ENCODE data around the gene RGS12.

The RGS12 gene, protein sequence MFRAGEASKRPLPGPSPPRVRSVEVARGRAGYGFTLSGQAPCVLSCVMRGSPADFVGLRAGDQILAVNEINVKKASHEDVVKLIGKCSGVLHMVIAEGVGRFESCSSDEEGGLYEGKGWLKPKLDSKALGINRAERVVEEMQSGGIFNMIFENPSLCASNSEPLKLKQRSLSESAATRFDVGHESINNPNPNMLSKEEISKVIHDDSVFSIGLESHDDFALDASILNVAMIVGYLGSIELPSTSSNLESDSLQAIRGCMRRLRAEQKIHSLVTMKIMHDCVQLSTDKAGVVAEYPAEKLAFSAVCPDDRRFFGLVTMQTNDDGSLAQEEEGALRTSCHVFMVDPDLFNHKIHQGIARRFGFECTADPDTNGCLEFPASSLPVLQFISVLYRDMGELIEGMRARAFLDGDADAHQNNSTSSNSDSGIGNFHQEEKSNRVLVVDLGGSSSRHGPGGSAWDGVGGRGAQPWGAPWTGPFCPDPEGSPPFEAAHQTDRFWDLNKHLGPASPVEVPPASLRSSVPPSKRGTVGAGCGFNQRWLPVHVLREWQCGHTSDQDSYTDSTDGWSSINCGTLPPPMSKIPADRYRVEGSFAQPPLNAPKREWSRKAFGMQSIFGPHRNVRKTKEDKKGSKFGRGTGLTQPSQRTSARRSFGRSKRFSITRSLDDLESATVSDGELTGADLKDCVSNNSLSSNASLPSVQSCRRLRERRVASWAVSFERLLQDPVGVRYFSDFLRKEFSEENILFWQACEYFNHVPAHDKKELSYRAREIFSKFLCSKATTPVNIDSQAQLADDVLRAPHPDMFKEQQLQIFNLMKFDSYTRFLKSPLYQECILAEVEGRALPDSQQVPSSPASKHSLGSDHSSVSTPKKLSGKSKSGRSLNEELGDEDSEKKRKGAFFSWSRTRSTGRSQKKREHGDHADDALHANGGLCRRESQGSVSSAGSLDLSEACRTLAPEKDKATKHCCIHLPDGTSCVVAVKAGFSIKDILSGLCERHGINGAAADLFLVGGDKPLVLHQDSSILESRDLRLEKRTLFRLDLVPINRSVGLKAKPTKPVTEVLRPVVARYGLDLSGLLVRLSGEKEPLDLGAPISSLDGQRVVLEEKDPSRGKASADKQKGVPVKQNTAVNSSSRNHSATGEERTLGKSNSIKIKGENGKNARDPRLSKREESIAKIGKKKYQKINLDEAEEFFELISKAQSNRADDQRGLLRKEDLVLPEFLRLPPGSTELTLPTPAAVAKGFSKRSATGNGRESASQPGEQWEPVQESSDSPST (N-terminal part only)

DNA sequence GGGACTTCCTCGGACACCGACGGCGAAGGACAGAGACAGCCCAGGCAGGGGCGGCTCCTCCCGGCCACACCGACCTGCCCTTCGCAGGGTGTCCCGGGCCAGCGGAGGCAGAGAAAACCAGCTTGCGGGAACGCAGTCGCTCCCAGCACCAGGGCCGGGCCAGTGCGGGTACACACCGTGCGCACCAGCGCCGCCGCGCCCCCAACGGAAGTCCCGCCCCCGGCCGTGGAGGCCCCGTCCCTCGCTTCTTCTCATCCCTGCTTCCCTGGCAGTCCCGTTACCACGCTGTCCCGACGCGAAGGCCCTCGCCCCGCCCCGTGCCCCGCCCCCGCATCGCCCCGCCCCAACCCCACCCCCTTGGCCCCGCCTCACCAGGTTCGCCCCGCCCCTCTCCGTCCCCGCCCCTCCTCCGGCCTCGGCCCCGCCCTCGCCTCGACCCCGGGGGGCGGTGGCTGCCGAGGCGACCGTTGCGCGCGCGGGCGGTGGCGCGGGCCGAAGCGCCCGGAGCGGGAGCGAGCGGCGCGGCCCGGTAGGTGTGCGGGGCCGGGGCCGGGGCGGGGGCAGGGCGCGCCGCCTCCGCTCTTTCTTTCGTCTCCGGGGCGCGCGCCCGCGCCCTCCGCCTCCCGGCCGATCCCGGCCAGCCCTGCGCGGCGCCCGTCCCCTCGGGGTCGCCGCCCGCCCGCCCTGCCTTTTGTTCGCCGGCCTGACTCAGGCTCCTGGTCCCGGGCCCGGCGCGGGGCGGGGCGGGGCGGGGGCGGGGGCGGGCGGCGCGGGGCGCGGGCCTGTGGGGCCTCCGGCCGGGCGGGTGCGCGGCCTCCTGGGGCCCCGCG is at the start of gene RGS12:
Gene RGS12, plus strand, starts transcription at position 451 of the 830 bp plus-strand sequence. CDS start 23,150 bp downstream, outside the sequence.
- DNase-seq: peak; percentile 90
- in situ Hi-C loops (cut with HindIII; ENCODE audit: low pct_ligation_motif_present, low pct_unique_long_range_greater_than_20kb, low sequenced_read_pairs): no loop called here

DNA sequence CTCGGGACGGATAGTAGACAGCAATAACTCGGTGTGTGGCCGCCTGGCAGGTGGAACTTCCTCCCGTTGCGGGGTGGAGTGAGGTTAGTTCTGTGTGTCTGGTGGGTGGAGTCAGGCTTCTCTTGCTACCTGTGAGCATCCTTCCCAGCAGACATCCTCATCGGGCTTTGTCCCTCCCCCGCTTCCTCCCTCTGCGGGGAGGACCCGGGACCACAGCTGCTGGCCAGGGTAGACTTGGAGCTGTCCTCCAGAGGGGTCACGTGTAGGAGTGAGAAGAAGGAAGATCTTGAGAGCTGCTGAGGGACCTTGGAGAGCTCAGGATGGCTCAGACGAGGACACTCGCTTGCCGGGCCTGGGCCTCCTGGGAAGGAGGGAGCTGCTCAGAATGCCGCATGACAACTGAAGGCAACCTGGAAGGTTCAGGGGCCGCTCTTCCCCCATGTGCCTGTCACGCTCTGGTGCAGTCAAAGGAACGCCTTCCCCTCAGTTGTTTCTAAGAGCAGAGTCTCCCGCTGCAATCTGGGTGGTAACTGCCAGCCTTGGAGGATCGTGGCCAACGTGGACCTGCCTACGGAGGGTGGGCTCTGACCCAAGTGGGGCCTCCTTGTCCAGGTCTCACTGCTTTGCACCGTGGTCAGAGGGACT is 49.6 kb upstream of the RGS12 start:
- no peak for DNase-seq
- in situ Hi-C loops (cut with HindIII; ENCODE audit: low pct_ligation_motif_present, low pct_unique_long_range_greater_than_20kb, low sequenced_read_pairs): no loop called here

DNA sequence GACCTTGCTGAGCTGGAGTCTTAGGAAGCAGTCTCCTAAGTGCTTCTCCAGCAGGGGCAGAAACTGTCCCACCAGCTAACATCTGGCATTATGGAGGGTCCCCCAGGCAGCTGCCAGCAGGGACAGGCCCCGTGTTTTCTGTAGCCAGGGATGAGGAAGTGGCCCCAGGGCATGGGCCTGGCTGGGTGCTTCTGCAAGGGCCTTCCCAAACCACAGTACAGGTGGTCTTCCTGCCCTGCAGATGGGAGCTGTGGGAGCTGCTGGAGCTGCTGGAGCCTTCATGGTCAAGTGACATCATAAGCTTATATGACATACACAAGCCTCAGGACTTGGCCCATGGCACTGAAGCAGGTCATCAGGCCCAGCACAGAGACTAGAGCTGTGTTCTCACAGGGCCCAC is 48.8 kb upstream of the RGS12 start:
- in situ Hi-C loops (cut with HindIII; ENCODE audit: low pct_ligation_motif_present, low pct_unique_long_range_greater_than_20kb, low sequenced_read_pairs): no loop called here
- DNase-seq: no peak

DNA sequence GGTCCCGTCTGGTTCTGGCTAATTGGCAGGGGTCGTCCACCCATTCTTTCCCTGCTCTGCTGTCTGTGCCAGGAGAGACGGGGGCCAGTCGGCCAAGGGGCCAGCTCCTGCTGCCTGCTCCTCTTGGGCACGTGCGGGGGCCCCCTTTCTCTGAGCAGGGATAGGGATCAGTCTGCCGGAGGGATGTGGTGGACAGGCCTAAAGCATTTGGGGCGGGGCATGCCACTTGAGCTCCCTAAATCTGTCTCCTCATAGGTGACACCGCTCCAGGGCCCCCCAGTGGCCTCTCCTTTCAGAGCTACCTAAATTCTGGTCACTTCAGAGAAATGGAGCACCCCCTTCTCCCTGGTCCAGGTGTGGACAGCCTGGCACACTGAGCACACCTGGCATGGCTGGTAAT is 48.1 kb upstream of the RGS12 start:
- in situ Hi-C loops (cut with HindIII; ENCODE audit: low pct_ligation_motif_present, low pct_unique_long_range_greater_than_20kb, low sequenced_read_pairs): no loop called here
- no peak for DNase-seq

DNA sequence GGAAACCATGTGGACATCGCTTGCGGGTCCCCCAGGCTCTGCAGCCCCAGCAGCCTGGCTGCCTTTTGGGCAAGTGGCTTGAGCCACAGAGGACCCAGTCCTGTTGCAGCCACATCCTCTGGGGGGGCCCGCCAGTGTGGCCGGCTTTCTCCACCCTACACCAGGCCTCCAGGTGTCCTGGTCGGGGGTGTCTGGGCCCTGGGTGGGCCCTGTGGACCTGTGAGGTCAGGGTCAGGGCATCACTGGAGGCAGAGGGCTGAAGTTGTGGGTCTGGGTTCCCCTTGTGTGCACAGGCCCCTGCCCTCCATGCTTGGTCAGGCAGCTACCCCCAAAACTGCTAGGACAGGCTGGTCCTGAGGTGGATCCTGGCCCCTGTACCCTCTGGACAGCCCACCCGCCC is 47.1 kb upstream of the RGS12 start:
- in situ Hi-C loops (cut with HindIII; ENCODE audit: low pct_ligation_motif_present, low pct_unique_long_range_greater_than_20kb, low sequenced_read_pairs): no loop called here
- no peak for DNase-seq

DNA sequence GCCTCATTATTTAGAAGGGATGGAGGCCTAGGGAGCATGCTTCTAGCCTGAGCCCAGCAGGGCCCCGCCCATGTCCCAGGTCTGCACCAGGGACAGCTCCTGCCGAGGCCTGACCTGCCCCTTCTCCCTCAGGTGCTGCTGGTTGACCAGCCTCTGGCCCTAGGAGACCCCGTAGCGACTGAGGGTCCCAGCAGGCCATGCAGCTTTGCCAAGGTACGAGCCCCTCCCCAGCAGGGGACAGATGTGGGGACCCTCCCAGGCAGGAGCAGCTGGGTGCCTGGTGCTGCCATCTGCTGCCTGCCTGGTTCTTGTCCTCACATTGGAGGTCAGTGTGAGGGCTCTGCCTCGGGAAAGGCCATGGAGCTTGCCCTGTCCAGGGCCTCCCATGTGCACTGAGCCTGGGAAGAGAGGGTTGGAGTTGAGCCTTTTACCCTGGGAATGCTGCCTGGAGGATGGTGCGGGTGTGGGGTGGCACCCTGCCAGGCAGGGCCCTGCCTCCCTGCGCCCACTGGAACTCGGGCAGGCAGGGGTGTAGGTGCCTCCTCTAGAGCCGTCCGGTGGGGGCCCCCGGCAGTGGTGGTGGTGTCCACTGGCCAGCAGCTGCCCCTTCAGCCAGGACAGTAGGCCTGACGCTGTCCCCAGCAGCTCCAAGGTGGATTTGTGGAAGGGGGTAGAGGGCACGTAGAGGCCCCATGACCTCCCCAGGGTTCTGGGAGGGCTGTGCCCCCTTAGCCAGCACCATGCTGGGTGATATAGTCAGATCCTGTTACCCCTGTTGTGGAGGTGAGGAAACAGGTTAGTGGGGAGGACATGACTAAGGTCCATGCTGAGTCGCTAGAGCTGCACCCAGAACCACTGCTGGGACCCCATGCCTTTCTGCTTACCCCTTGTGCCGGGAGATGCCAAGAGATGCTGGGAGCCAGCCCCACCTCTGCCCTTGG is 46.1 kb upstream of the RGS12 start:
- no peak for DNase-seq
- in situ Hi-C loops (cut with HindIII; ENCODE audit: low pct_ligation_motif_present, low pct_unique_long_range_greater_than_20kb, low sequenced_read_pairs): no loop called here

DNA sequence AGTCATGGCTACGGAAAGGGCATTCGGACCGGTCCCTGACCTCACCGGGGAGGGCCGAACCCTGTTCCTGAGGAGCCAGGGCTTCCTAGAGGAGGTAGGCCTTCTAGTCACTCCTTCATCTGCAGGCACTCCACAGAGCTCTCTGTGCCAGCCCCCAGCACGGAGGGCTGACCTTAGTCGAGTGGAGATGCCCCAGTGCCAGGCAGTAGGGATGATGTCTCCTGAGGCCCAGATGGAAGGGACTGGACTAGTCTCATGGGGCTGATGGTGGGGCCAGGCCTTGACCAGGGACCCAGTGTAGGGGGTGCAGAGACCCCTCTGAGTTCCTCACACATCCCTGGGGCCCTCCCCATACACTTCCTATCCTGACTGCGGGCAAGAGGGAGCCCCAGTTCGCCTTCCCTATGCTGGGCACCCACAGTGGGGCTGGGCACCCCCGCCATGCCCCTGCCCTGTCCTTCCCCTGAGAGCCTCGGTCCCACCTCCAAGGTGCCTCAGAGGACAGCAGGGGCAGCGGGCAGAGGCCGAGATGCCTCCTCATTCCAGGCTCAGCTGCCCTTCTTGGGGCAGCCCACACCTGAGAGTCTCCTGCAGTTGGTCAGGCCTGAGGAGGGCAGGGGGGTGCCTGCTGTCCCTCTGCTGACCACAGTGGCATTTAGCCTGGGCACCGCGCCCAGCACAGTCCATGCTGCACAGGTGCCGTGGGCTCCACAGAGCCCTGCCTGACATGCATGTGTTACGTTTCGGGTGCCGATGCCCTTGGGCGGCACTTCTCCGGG is 45.2 kb upstream of the RGS12 start:
- DNase-seq: no peak
- in situ Hi-C loops (cut with HindIII; ENCODE audit: low pct_ligation_motif_present, low pct_unique_long_range_greater_than_20kb, low sequenced_read_pairs): no loop called here

DNA sequence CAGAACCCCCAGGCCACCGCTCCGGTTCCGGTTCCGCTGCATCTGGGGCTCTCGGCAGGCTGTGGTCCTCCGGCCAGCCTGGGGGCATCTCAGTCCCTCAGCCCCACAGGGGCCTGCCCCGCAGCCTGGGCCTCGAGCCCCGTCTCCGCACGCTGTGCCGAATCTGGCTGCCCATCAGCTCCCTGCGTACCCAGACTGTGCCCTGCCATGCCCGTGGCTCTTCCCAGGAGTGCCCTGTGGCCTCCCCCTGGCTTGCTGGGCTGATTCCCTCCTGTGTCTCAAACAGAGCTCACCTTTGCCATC is 44.7 kb upstream of the RGS12 start:
- in situ Hi-C loops (cut with HindIII; ENCODE audit: low pct_ligation_motif_present, low pct_unique_long_range_greater_than_20kb, low sequenced_read_pairs): no loop called here
- DNase-seq: no peak

DNA sequence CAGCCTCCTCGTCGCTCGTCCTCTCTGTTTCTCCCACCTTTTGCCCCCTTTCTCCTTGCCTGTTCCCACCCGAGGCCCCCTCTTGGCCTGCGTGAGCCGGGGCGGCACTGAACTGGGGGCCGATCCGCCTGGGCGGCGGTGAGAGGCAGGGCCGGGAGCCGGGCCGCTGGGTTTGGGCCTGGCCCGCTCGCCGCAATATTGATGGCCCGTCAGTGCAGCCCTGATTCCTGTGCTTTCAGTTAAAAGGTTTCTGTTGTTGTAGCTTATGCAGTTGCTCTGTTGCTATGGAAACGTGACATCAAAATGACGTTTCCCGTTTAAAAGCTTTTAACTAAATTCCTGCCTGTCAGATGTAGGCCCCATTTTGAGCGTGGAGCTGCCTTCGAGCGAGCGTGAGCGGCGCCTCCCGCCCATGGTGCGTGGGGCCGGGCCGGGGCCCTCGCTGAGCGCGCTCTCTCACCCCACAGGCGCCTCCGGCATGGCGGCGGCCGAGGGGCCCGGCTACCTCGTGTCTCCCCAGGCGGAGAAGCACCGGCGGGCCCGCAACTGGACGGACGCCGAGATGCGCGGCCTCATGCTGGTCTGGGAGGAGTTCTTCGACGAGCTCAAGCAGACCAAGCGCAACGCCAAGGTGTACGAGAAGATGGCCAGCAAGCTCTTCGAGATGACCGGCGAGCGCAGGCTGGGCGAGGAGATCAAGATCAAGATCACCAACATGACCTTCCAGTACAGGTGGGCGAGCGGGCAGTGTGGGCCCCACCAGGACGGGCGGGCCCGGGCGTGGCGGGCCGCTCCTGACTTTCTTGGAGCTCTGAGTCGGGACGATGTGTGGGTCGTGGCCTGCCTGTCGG is 43.8 kb upstream of the RGS12 start, which contains the start of gene MSANTD1:
Gene MSANTD1, plus strand, starts transcription at position 349 of the 851 bp plus-strand sequence. Its CDS starts 64 bp downstream, at position 413.
- no peak for DNase-seq
- in situ Hi-C loops (cut with HindIII; ENCODE audit: low pct_ligation_motif_present, low pct_unique_long_range_greater_than_20kb, low sequenced_read_pairs): no loop called here

DNA sequence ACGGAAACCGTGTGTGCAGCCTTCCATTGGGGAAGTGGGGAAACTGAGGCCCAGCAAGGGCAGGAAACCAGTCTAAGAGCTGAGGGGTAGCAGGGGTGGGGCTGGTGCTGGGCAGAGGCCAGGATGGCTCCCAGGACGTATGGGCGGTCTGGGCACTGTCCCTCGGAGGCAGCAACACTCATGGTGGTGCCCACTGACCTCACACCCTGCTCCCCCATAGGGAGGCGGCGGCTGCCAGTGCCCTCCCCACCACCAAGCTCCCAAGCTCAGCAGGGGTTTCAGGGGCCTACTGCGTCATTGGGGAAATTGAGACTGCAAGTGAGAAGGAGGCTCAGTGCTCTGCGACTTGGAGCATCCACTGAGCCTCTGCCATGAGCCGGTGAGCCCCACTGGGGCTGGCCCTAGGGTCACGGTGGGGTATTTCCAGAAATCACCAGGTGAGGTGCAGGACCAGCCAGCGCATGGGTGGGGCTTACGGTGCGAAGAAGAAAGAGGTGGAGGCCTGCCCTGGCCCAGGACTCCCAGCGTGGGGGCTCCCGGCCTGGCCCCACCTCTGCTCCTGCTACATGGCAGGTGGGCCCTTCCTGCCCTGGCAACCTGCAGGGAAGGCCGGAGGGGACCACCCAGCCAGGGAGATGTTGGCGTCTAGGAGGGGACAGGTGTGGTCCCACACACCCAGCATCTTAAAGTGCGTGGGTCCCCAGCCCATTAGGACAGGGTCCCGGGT is 42.9 kb upstream of the RGS12 start:
- in situ Hi-C loops (cut with HindIII; ENCODE audit: low pct_ligation_motif_present, low pct_unique_long_range_greater_than_20kb, low sequenced_read_pairs): no loop called here
- DNase-seq: no peak

DNA sequence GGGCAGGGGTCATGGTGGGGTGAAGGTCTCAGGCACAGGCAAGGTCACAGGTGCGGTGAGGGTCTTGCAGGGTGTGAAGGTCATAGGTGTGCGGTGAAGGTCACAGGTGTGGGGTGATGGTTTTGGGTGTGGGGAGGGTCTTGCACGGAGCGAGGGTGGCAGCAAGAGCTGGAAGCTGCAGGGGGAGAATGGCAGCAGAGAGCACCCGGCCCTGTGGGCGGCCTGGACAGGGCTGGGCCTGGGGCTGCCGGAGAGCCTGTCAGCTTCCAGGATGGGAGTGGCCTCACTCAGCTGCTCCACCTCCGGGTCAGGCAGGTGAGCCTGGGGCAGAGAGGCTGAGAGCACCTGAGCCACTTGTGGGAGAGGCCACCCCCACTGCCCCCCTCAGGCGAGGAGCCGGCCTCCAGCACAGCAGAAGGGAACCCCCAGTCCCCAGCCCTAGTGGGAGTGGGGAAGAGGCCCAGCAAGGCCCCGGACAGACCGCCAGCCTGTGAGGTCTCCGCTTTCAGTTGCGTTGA is 42.3 kb upstream of the RGS12 start:
- no peak for DNase-seq
- in situ Hi-C loops (cut with HindIII; ENCODE audit: low pct_ligation_motif_present, low pct_unique_long_range_greater_than_20kb, low sequenced_read_pairs): no loop called here

DNA sequence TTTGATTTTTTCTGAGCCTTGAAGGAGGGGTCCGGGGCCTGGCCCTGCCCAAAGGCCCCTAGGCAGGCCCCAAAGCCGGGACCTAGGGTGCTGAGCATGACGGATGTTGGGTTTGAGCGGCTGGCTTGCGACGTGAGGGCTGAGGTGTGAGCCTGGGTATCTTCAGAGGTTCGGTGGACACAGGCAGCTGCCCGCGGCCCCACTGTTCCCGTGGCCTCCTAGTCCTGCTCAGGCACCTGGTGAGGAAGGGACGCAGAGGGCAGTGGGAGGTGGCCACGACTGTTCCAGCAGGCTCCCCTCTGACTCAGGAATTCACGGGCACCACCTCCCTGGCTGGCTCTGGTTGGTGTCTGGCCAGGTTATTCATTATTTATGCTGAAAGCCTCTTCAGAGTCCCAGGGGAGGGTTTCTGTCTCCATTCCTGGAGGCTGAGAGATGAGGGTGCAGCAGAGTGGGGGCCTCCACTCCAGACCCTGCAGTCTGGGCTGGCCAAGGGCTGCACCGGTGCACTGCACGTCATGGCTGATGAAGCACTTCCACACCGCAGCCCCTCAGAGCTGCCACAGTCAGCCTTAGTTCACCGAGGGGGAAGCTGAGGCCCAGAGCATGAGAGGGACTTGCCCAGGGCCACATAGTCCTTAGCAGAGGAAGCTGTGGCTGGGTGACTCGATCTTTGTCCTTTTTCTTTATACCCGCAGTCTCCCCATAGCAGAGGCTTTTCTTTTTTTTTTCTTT is 41.7 kb upstream of the RGS12 start:
- peak; percentile 74 for DNase-seq
- in situ Hi-C loops (cut with HindIII; ENCODE audit: low pct_ligation_motif_present, low pct_unique_long_range_greater_than_20kb, low sequenced_read_pairs): no loop called here

DNA sequence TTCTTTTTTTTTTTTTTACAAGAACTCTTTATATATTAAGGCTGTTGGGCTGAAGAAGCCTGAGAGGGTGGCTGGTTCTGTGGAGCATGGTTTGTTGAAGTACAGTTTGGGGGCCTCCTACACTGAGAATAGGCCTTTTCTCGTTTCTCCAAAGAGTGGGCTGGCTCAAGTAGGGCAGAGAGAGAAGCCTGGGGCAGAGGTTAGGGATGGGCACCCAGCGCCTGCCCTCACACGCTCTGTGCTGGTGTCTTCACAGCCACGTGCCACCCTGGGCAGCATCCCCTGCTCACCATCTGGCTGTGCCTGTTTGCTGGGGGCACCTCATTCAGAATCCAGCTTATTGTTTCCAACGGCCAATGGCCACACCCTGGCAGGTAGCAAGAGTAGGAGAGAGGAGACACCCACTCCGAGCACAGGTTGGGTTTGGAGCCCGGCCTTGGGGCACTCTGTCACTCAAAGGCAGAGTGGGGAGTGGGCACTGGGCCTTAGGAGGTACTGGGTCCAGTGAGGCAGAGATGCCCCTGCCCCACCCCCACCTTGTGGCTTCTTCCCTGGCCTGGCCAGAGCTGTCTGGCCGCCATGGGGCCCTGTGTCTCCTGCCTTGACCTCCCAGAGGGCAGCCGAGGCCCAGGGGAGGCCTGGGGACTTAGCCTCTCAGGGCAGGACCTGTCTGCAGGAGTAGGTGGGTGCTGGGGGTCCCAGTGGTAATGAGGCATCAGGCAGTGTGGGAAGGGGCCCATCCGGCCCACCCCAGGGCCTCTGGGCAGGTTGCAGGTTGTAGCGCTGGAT is 40.9 kb upstream of the RGS12 start:
- in situ Hi-C loops (cut with HindIII; ENCODE audit: low pct_ligation_motif_present, low pct_unique_long_range_greater_than_20kb, low sequenced_read_pairs): no loop called here

More for the DNA sequence above, 40.9 kb upstream of the RGS12 start:
- no peak for DNase-seq
